GM10847 (cell line): Measurements from ENCODE around the gene HSD17B14.

Source experiments
- POLR2A ChIP-seq: IDR thresholded peaks from 2 replicates; pipeline ENCODE4 v1.6.1; 2011; ENCODE audit not compliant: insufficient read length; ENCODE audit errors: extremely low read depth

HSD17B14 gene

DNA sequence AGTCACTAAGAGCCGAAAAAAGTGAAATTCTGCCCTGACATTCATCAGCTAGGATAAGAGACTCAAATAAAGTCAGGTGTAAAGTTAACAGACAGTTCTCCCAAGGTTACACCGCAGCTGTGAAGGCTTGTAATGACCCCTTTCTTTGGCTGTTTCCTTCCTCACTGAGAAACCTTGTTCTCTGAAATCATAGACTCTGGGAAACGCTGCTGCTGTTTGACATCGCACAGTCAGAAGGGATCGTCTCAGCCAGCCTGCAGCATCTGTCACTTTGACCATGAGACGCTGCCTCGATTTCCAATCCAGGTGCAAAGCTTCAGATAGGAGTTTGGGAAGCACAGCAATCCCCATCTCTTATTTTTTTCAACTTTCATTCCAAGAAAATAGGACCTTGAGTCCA is 26.1 kb downstream of the HSD17B14 start:
- TF ChIP-seq POLR2A = no peak

DNA sequence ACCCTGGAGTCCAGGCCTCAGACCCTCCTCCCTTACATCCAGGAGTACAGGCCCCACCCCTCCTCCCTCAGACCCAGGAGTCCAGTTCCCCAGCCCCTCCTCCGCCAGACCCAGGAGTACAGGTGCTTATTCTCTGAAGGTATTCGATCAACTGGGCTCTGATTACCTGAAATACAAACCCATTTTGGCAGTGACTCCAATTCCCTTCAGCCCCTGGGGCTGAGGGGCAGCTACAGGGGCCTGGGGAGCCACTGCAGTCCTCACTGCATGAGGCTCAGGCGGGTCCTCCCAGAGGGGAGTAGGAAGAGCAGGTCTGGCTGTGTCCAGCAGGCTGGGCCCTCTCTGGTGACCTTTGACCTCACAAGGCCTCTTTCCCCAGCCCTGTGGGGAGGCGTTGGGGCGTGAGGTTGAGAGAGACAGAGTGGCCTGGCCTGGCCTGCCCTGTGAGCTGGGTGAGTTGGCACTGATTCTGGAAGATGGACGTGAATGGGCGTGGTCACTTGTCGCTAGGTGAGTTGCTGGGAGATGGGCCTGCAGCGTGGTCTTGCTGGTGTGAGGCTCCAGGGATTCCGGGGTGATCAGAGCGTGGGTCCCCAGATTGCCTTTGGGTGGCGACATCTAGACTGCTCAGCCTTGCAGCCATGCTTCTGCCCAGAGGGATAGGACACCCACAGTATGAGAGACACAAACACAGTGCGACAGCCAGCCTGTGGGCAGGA is 28.5 kb downstream of the HSD17B14 start:
- no peak for TF ChIP-seq POLR2A

DNA sequence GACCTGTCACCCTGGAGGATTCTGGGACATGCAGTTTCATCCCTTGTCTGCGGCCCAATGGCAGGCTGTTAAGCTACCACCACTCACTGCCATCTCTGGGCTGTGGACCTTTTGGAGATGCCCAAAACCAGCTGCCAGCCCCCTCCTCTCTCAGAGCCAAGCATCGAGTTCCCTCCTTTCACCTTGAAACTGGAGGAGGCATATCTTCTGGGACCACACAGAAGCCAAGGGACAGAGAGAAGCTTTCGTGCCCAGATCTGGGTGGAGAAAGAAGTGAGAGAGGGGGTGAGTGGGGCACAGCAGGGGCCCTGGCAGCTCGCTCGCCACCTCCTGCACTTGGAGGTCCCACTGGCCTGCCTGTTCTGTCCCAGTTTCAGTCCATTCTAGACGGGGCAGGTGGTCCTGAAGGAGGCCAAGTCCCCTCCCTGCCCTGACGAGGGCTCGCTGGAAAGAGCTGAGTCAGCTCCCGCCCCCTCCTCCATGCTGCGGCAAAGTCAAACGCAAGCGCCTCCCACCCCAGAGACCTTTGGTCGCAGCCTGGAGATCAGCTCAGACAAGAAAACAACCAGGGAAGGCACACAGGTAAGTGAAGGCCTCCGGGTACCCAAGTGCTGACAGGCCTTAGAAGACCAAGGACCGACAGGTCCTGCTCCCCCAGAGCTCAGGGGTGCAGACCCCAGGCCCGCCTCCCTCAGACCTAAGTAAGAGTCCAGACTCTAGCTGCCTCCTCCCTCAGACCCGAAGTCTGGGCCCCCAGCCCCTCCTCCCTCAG is 29.3 kb downstream of the HSD17B14 start:
- TF ChIP-seq POLR2A = no peak

DNA sequence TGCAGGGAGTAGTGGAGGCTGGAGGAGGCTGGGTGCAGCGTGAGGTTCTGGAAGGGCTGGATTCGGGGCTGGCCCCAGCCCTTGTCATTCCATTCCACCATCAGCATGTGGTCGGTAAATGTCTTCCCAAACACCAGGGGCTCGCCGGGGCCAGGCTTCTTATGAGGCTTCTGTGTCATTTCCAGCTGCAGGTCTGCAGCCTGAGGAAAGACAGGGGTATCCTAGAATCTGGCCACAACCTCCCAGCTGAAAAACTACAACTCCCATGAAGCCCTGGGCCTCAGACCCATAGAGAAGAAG is 29.8 kb downstream of the HSD17B14 start:
- no peak for TF ChIP-seq POLR2A

DNA sequence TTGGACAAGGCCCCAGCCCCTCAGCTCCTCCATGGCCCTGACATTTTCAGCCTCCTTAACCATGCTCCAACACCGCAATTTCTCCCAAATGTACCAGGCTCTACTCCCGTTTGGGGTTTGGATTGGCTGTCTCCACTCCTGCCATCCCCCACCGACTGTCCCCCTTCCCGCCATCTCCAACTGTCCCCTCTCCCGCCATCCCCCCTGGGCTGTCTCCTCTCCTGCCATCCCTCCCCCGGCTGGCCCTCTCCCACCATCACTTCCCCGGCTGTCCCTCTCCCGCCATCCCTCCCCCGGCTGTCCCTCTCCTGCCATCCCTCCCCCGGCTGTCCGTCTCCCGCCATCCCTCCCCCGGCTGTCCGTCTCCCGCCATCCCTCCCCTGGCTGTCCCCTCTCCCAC is 30.8 kb downstream of the HSD17B14 start:
- no peak for TF ChIP-seq POLR2A

DNA sequence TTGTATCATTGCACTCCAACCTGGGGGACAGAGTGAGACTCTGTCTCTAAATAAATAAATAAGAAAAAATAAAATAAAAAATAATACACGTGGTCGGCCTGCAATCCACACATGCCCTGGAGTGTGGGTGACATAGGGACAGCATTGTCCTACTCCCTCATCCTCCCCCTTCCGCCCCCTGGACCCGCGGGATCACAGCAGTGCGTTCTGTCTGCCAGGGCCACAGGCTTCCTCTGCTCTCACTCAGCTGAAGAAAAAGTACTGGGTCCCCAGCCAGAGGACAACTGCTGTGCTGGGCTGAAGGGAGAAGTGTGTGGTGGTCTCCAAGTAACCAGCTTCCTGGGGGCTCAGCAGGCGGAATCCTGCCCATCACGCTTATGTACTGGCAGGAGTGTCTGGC is 31.8 kb downstream of the HSD17B14 start:
- TF ChIP-seq POLR2A = no peak

DNA sequence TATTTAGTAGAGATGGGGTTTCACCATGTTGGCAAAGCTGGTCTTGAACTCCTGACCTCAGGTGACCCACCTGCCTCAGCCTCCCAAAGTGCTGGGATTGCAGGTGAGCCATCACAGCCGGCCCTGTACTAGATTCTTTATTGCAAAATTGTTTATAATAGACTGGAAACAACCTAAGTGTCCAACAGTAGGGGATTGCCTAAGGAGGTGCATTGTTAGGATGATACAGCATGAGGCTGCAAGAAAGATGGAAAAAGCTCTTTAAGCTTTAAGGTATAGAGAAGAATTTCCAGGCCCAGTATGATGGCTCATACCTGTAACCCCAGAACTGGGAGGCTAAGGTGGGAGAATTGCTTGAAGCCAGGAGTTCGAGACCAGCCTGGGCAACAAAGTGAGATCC is 33.7 kb downstream of the HSD17B14 start:
- no peak for TF ChIP-seq POLR2A

DNA sequence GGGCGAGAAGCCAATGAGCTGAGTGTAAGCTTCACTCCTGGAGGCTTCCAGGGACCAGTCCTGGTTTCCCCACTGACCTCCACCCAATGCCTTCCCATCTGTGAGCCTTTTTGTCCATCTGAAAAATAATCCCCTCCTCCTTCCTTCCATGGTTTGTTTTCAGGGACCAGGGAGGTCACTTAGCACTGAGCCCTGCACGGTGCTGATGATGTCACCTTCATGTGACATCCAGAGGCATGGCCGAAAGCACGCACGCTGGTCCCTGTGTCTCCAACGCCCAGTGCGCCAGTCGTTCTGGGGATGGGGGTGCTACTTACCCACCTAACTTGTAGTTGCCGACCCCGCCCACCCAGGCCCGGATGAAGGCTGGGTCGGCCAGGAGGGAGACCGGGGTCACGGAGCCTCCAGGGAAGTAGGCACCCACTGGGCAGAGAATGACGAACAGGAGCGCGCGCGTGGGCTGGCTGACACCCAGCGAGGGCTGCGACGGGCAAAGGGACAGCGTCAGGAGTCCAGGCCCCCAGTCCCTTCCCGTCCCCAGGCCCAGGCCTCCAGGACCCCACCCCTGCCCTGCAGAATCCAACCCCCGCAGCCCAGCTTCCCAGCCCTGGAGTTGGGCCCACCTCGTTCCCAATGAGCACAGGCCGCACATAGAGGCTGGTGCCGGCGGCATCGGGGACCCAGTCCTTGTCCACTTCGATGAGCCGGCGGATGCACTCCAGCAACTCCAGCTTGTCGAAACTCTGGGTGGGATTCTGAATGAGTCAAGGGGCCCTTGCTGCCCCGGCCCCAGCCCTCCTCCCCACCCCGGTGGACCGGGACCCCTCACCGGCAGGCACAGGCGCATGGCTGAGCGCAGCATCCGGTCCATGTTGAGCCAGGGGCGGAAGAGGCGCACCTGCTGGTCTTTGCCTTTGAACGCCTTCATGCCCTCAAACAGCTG is 36.7 kb downstream of the HSD17B14 start:
- no peak for TF ChIP-seq POLR2A

DNA sequence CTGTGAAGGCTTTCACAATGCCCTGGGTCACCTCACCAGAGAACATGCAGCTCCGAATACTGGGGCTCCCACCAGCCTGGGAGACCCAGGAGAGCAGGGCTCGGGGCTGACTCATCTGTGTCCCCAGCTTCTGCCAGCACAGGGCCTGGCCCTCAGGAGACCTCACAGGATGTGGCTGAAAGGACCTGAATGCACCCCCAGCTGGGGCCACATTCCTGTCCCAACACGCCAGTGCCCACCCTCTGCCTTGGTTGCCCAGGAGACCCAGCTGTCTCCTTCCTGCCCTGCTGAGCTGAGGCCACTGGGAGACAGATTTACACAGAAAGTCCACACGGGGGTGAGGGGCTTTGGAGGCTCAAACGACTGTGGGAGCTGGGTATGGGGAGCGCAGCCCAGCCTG is 37.4 kb downstream of the HSD17B14 start:
- TF ChIP-seq POLR2A = no peak

DNA sequence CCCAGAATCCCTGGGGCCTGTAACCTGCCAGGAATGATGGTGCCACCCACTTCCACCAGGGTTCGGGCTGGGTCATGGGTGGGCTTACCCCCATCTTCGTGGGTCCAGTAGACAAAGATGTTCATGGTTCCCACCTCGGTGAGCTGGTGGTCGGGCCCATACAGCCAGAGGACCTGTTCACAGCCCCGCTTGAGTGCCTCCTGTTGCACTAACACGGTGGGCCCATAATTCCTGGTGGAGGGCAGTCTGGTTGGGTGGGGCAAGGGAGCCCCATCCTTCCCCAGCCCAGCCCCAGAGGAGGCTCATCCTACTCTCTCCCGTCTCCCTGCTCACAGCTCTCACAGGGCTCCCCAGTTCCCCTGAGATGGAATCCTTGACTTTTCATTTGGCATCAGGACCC is 39.2 kb downstream of the HSD17B14 start:
- TF ChIP-seq POLR2A = no peak

DNA sequence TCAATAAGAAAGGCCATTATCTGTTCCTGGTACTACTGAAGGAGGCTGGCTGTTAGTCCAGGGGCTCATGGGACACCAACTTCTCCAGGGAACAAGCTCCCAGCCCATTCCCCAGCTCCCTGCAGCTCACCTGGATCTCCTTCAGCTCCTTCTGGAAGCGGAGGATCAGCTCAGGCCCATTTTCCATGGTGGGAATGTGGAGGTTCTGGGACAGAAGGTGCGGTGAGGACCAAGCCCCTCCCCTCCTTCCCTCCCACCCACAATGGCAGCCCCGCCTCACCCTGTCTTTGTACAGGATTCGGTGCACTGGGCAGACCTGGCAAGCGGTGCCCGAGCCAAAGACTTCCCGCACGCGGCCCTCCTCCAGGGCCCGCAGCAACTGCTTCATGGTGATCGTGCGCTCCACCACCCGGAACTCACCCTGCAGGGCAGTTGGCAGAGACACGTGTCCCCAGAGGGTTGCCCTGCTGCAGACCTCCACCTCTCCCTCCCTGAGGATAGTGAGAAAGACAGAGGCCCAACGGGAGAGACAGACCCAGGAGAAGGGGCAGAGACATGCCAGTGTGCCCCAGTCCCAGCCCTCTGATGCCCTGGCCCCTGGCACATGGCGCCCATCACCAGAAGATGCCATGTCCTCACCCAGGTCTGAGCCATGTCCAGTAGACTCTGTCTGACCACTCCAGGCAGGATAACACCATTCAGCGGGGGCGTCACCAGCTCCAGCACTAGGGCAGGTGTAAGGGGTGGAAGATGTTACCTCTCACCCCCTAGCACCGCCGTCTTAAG is 39.8 kb downstream of the HSD17B14 start:
- TF ChIP-seq POLR2A = no peak

DNA sequence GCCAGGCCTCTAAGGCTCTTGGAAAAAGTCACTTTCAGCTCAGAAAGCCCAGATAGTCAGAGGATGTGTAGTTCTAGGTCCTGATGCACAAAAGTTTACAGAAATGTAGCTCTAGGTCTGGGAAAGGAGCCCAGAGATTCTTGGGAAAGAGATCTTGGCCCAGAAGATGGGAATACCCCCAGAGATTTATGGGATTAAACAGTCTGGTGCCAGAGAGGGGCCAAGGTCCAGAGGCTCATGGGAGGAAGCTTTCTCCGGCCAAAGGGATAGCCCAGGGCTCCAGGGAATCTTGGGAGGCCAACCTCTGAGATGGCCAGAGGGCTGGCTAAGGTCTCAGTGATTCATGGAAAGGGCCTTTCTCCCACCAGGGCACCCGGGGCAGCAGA is 40.6 kb downstream of the HSD17B14 start:
- TF ChIP-seq POLR2A = no peak

DNA sequence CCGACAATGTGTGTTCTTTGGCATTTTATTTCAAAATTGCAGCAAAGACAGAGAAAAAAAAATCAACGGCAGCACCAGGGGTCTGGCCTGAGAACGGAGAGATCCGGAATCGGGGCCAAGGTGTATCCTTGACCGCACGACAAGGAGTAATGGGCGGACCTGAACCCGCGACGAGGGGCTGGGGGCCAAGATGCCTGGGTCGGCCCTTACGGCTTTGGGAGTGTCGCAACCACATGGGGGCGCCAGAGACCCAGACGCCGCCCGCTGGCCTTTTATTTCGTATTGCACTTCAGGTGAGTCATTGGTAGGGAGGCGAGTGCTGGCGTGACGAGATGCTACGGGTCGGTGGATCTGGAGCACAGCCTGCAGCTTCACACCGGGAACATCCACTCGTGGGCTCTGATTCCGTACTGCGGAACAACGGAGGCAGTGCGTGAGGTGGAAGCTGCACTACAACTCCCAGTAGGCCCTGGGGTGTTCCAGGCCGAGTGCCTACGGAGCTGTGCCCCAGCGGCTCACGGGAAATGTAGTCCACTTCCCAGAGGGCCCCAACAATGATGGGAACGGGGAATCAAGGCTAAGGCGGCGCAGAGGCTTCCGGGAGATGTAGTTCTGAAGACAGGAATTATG is 41.1 kb downstream of the HSD17B14 start:
- no peak for TF ChIP-seq POLR2A

DNA sequence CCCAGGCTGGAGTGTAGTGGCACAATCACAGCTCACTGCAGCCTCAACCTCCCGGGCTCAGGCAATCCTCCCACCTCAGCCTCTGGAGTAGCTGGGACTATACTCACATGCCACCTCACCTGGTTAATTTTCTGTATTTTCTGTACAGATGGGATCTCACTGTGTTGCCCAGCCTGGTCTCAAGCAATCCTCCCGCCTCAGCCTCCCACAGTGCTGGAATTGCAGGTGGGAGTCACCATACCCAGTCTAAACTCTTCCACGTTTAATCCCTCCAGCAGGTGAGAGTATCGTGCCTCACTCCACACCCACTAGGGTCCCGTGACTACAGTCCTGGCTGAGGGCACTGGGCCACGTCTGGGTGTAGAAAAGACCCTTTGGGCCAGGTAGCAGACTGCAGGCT is 42.0 kb downstream of the HSD17B14 start:
- no peak for TF ChIP-seq POLR2A

DNA sequence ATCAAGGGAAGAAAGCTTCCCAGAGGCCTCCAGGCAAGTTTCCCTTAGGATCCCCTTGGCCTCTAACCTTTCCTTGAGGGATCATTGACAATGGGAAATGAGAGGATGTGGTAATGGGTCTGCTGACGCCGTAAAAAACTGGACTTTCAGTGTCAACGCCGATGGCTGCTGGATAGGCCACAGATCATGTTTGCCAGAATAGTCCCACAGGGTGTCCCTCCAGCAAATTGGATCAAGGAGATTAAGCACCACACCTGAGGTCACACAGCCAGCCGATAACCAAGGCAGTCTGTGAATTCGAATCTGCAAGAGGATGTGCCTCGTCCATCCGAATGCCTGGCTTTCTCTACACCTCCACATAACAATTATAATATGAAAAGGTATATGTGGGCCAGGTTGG is 43.0 kb downstream of the HSD17B14 start:
- no peak for TF ChIP-seq POLR2A
